HepG2 (cell line): ENCODE measurements around the gene KIF13A. TPM values are rescaled to one million over a fixed set of nuclear protein-coding genes. Genes with fewer than 3 reads are reported as not detected.

Experiments used
- BCLAF1 ChIP-seq: fragments of 450-650 bp; IDR thresholded peaks from 2 replicates; pipeline ENCODE4 v1.6.1; 2017; ENCODE audit warnings: mild to moderate bottlenecking
- BORCS8-MEF2B ChIP-seq: sonication (generic); formaldehyde crosslinking; IDR thresholded peaks from 2 replicates; pipeline ENCODE4 v1.8.0; 2022; ENCODE audit warnings: mild to moderate bottlenecking, missing genetic modification reagents
- EHMT2 ChIP-seq: fragments of 200-600 bp; sonication (generic); IDR thresholded peaks from 2 replicates; pipeline ENCODE4 v1.7.0; 2017; ENCODE audit warnings: antibody characterized with exemption, low read depth, low read length, borderline replicate concordance
- GTF3A ChIP-seq: sonication (generic); formaldehyde crosslinking; conservative IDR thresholded peaks from 2 replicates; pipeline ENCODE4 v1.4.0; 2020; ENCODE audit warnings: mild to moderate bottlenecking, missing genetic modification reagents
- KAT2B ChIP-seq: fragments of 150-350 bp; IDR thresholded peaks from 2 replicates; pipeline ENCODE4 v1.6.1; 2014; ENCODE audit warnings: low read depth, low read length, borderline replicate concordance
- KDM4B ChIP-seq: sonication (generic); formaldehyde crosslinking; IDR thresholded peaks from 2 replicates; pipeline ENCODE4 v1.4.0; 2020; ENCODE audit warnings: missing genetic modification reagents
- MLX ChIP-seq: IDR thresholded peaks from 2 replicates; pipeline ENCODE4 v1.6.1; 2016
- NFKBIZ ChIP-seq: IDR thresholded peaks from 2 replicates; pipeline ENCODE4 v1.6.1; 2018; ENCODE audit warnings: missing genetic modification reagents, missing compliant biosample characterization
- NKX3-1 ChIP-seq: sonication (generic); formaldehyde crosslinking; IDR thresholded peaks from 2 replicates; pipeline ENCODE4 v1.5.0; 2020; ENCODE audit warnings: missing genetic modification reagents
- SMAD9 ChIP-seq: sonication (generic); formaldehyde crosslinking; IDR thresholded peaks from 2 replicates; pipeline ENCODE4 v1.5.1; 2020; ENCODE audit warnings: mild to moderate bottlenecking, missing genetic modification reagents
- SP5 ChIP-seq: IDR thresholded peaks from 2 replicates; pipeline ENCODE4 v1.6.1; 2016; ENCODE audit warnings: low read depth, borderline replicate concordance
- TCF12 ChIP-seq, 2 experiments: fragments of 450-650 bp in 1 of 2; sonication (generic) in 1 of 2; formaldehyde crosslinking in 1 of 2; IDR thresholded peaks; 2 replicates each; pipeline versions ENCODE4 v1.6.1 to v1.8.0; 2017 to 2022; ENCODE audit warnings: antibody characterized with exemption in 1 of 2, mild to moderate bottlenecking in 1 of 2, missing genetic modification reagents in 1 of 2, moderate library complexity in 1 of 2
- TCF7L2 ChIP-seq: IDR thresholded peaks from 2 replicates; pipeline ENCODE4 v1.6.1; 2011; ENCODE audit warnings: mild to moderate bottlenecking, low read depth, low read length, moderate library complexity
- TFAP4 ChIP-seq: sonication (generic); IDR thresholded peaks from 2 replicates; pipeline ENCODE4 v1.6.1; 2016; ENCODE audit warnings: low read depth, borderline replicate concordance
- THYN1 ChIP-seq: sonication (generic); formaldehyde crosslinking; IDR thresholded peaks from 2 replicates; pipeline ENCODE4 v1.8.1; 2023; ENCODE audit warnings: low read depth, mild to moderate bottlenecking, moderate library complexity, missing genetic modification reagents, borderline replicate concordance
- ZFYVE20 ChIP-seq: sonication (generic); formaldehyde crosslinking; IDR thresholded peaks from 2 replicates; pipeline ENCODE4 v1.8.0; 2023; ENCODE audit warnings: low read depth, mild to moderate bottlenecking, moderate library complexity, missing genetic modification reagents, borderline replicate concordance
- ZNF12 ChIP-seq: sonication (generic); formaldehyde crosslinking; IDR thresholded peaks from 2 replicates; pipeline ENCODE4 v1.5.0; 2020; ENCODE audit warnings: missing genetic modification reagents
- ZNF280D ChIP-seq: sonication (generic); formaldehyde crosslinking; IDR thresholded peaks from 2 replicates; pipeline ENCODE4 v1.5.1; 2020; ENCODE audit warnings: mild to moderate bottlenecking, missing genetic modification reagents
- ZNF577 ChIP-seq: sonication (generic); formaldehyde crosslinking; IDR thresholded peaks from 2 replicates; pipeline ENCODE4 v1.4.0; 2020; ENCODE audit warnings: mild to moderate bottlenecking, low read depth, missing genetic modification reagents, borderline replicate concordance
- ZNF713 ChIP-seq: sonication (generic); formaldehyde crosslinking; IDR thresholded peaks from 2 replicates; pipeline ENCODE4 v1.4.0; 2020; ENCODE audit warnings: mild to moderate bottlenecking, missing genetic modification reagents
- ZNF775 ChIP-seq: sonication (generic); formaldehyde crosslinking; IDR thresholded peaks from 2 replicates; pipeline ENCODE4 v1.4.0; 2020; ENCODE audit warnings: missing genetic modification reagents, mild to moderate bottlenecking, moderate library complexity, borderline replicate concordance
- polyA plus RNA-seq, 8 experiments: library from polyadenylated mRNA; depleted of rRNA in 3 of 8; stranded (reverse) in 7 of 8; unstranded in 1 of 8; fragments of >200 nt; fragmentation: Illumina TruSeq in 4 of 8; extraction: Trizol in 4 of 8; gene quantifications; 2 replicates each; pipeline versions ENCODE4 v1.2.1 to v1.2.3, GENCODE V29; 2011 to 2016; ENCODE audit warnings: low read depth in 4 of 8, missing spikeins in 1 of 8, mixed read lengths in 1 of 8; ENCODE audit not compliant: insufficient read depth in 1 of 8
- total RNA-seq, 5 experiments: library from RNA; depleted of rRNA; stranded (reverse); fragments of >200 nt; fragmentation: Illumina TruSeq; extraction: Trizol; gene quantifications; 2 replicates each; pipeline ENCODE4 v1.2.3, GENCODE V29; 2016; ENCODE audit warnings: low read depth in 1 of 5

KIF13A gene
- total and polyA plus RNA-seq, 2 of the 13 experiments (the other 11 are each of a cell fraction or from before 2014, with no cell fraction given) = 21.1 to 37.2 TPM

- TF ChIP-seq ZNF280D (CRISPR knock-in tag) (no peak), KDM4B (no peak), KAT2B (no peak), BCLAF1 (no peak), ZNF12 (no peak), NKX3-1 (CRISPR knock-in tag) (no peak), BORCS8-MEF2B (no peak), TFAP4 (no peak), ZFYVE20 (CRISPR knock-in tag) (no peak), NFKBIZ (CRISPR knock-in tag) (no peak), GTF3A (CRISPR knock-in tag) (no peak), MLX (CRISPR knock-in tag) (no peak), THYN1 (CRISPR knock-in tag) (no peak), EHMT2 (no peak), TCF12 (IDR thresholded peaks at IDR 0.05) (no peak), TCF12 (CRISPR knock-in tag; IDR thresholded peaks at IDR 0.05) (0 out of 2 replicates have a peak, but pooled peaks have one; percentile 70), ZNF775 (CRISPR knock-in tag) (no peak), ZNF577 (CRISPR knock-in tag) (no peak), ZNF713 (CRISPR knock-in tag) (no peak), TCF7L2 (no peak), SMAD9 (CRISPR knock-in tag) (no peak), SP5 (no peak)
Measured at GRCh38 chr6:17987697-17988421, 424 bp upstream of the KIF13A start (continued).
